ACC112 (cell line): Measurements from ENCODE around the gene HTR1A.

Source experiments
- H2AFZ ChIP-seq: fragments of 200-600 bp; sonication (generic); one replicate; pipeline ENCODE4 v1.6.0; 2017; ENCODE audit warnings: antibody characterized with exemption, low read length; ENCODE audit not compliant: unreplicated experiment
- H3K27ac ChIP-seq: fragments of 200-600 bp; sonication (generic); 2 replicates; pipeline ENCODE4 v1.5.1; 2014; ENCODE audit warnings: low read depth, mild to moderate bottlenecking, antibody characterized with exemption, low read length, moderate library complexity
- H3K27me3 ChIP-seq: fragments of 200-600 bp; sonication (generic); 2 replicates; pipeline ENCODE4 v1.6.1; 2014; ENCODE audit warnings: mild to moderate bottlenecking, antibody characterized with exemption, low read length, moderate library complexity, mixed read lengths; ENCODE audit not compliant: insufficient read depth
- H3K36me3 ChIP-seq: fragments of 200-600 bp; sonication (generic); 2 replicates; pipeline ENCODE4 v1.6.1; 2016; ENCODE audit warnings: mild to moderate bottlenecking, antibody characterized with exemption, low read length, moderate library complexity, mixed read lengths; ENCODE audit not compliant: insufficient read depth
- H3K4me1 ChIP-seq: fragments of 200-600 bp; sonication (generic); one replicate; pipeline ENCODE4 v1.6.1; 2016; ENCODE audit warnings: low read length, mixed read lengths; ENCODE audit not compliant: insufficient read depth, unreplicated experiment, control insufficient read depth
- H3K4me3 ChIP-seq: fragments of 200-600 bp; sonication (generic); 2 replicates; pipeline ENCODE4 v1.5.1; 2014; ENCODE audit warnings: mild to moderate bottlenecking, low read depth, low read length
- H3K79me2 ChIP-seq: fragments of 200-600 bp; sonication (generic); one replicate; pipeline ENCODE4 v1.6.0; 2016; ENCODE audit warnings: low read length; ENCODE audit not compliant: control insufficient read depth, unreplicated experiment, insufficient read depth

The HTR1A gene

DNA sequence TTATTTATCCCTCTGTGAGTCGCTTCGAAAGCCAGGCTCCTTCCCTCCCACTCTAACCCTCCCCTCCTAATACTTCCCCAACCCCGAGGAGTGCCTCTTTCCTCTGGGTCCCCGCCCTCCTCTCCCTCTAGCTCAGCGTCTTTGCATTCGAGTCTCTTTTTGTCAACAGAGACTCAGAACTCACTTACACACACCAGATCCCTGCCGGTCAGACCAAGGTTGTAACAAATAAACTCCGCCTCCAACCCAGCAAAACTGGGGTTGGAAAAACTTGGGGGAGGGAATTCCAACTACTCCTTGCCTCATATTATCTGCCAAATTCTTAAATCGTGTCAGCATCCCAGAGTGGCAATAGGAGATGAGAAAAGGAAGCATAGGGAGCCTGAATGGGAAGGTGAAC lies at the start of gene HTR1A:
Gene HTR1A, minus strand, starts transcription at position 167 of the 400 bp plus-strand sequence. CDS start 726 bp downstream, outside the sequence.
- Histone ChIP-seq H3K36me3 (no peaks in the 10 kb centered on the region), H3K27ac (no peak within 1 kb of the TSS), H3K79me2 (no peaks in the 10 kb centered on the region), H3K4me3 (no peak within 1 kb of the TSS), H3K4me1 (no peaks in the 10 kb centered on the region), H3K27me3 (peaks cover 53% of the 10 kb centered on the region), H2AFZ (no peak within 1 kb of the TSS)

DNA sequence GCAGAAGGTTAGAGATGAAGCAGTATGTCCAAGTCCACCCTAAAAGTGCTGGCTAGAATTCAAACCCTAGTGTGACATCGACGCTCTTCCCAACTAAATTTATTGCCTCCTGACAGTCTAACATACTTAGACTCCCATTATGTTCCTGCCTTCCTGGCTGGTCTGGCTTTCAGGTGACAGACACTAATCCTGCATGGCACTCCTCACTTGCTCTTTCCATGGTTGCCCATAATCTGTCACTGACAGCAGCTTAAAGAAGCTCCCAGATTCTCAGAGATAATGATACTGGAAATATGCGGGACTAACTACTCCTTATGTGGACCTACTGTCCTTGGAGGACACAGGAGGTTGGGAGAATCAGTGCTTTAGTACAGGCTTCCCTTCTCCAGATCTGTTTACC lies 41.7 kb upstream of the HTR1A start:
- no peaks in the 10 kb centered on the region for H3K4me1 ChIP-seq

DNA sequence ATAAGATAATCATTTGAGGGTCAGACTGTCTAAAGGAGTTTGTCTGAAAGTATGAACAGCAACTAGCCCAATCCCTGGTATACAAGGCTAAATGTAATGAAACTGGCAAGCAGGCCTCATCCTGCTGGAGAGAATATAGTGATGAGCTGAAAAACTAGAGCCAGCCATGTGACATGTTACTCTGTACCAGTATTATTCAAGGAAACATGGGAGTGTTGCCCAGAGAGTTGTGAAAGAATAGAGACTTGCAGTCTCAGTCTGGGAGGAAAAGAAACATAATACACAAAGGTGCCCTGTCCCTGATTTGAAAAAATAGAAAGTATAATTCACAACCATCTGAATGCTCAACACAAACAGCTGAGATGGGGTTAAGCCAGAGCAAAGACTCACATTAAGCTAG lies 37.9 kb upstream of the HTR1A start:
- H2AFZ ChIP-seq, result no peak overlapping the region
- no peak overlapping the region for H3K27ac ChIP-seq
- H3K4me3 ChIP-seq, result no peak overlapping the region
- no peaks in the 10 kb centered on the region for H3K27me3 ChIP-seq
- no peaks in the 10 kb centered on the region for H3K79me2 ChIP-seq
- no peaks in the 10 kb centered on the region for H3K36me3 ChIP-seq
- H3K4me1 ChIP-seq, result no peaks in the 10 kb centered on the region

More for the DNA sequence above, 41.7 kb upstream of the HTR1A start:
- H3K4me3 ChIP-seq, result no peak overlapping the region
- H3K27ac ChIP-seq, result no peak overlapping the region
- H2AFZ ChIP-seq, result no peak overlapping the region
- H3K79me2 ChIP-seq, result no peaks in the 10 kb centered on the region
- no peaks in the 10 kb centered on the region for H3K36me3 ChIP-seq
- H3K27me3 ChIP-seq, result no peaks in the 10 kb centered on the region

DNA sequence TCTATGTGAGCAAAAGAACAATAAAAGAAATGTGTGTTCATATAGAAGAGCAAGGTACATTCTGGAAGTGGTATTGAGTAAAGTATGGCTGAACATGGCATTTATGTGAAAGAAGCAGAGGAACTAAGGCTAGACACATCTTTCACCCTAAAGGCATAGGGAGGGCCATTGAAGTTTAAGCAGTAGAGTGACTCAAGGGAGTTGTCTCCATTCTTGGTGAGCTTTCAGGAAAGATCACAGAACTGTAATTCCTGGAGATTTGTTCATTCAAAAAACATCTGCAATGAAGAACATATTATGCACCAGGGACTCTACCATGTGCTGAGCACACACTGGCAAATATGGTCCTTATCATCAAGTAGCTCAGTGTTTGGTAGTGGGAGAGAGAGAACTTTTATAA lies 24.8 kb upstream of the HTR1A start:
- Histone ChIP-seq H3K79me2 (no peaks in the 10 kb centered on the region), H3K36me3 (no peaks in the 10 kb centered on the region), H3K4me3 (no peak overlapping the region), H2AFZ (no peak overlapping the region), H3K27me3 (no peaks in the 10 kb centered on the region), H3K4me1 (no peaks in the 10 kb centered on the region), H3K27ac (no peak overlapping the region)

DNA sequence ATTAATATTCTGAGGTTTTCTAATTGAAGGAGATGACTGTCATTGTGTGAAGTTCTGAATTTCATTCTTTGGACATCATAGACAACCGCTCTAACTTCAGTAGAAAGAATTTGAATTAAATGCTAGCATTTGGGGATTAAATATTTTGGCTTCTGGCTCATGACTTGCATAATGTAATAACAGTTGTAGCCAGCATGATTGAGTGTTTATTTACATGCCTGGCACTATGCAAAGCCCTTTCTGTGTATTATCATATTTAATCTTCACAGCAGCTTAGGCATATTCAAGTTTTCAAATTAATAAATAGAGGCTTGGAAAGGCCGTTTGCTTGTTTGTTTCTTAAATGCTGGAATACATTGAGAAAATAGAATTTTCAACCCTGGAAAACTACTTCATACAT lies 19.6 kb upstream of the HTR1A start:
- Histone ChIP-seq H3K27me3 (no peaks in the 10 kb centered on the region), H3K79me2 (no peaks in the 10 kb centered on the region), H3K4me3 (no peak overlapping the region), H3K4me1 (no peaks in the 10 kb centered on the region), H3K36me3 (no peaks in the 10 kb centered on the region), H2AFZ (no peak overlapping the region), H3K27ac (no peak overlapping the region)

DNA sequence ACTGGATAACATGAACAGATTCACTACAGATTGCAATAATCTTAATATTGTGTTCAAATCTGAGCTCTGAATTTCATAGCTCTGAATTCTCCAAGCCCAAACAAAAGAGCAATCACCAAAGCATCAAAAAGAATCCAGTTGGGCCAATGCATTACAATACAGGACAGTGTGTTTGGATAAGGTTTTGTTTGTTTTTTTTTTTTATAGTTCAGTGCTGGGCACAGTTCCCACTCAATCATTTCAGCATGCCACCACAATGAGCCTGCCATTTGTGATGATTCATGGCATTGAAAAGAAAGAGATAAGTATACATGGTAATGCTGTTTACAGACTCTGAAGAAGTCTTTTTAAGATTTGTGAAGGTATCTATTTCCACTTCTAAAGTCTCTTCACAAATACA lies 1.7 kb upstream of the HTR1A start:
- no peak overlapping the region for H2AFZ ChIP-seq
- H3K27me3 ChIP-seq, result peaks cover 41% of the 10 kb centered on the region
- H3K36me3 ChIP-seq, result no peaks in the 10 kb centered on the region
- H3K79me2 ChIP-seq, result no peaks in the 10 kb centered on the region
- H3K27ac ChIP-seq, result no peak overlapping the region
- no peak overlapping the region for H3K4me3 ChIP-seq
- no peaks in the 10 kb centered on the region for H3K4me1 ChIP-seq

DNA sequence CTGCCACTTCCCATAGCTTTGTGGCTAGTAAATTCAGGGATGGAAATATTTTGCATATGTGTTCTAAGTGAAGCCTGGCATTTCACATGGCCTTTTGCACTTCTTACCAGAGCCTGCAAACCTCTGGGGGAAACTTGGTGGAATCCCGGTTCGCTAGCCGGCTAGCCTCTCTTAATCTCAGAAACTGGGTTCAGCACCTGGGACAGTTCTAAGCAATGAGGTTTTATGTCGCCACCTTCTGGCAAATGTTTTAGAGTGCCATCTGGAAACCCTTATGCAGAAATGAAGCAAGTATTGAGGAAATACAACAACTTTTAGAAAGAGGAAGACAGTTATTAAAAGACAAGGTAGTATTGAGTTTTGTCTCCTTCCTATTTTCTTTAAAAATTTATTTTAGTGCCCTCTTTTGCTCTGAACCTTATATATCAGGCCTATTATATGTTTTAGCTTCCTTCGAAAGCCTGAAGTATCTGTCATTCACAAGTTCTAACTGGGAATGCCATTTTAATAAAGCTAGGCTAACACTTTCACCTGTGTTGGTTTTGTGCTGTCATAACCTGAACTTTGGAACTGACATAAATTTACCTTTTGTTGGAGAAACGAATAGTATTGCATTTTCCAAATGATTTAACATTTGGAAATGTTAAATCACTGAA lies 963 bp upstream of the HTR1A start:
- no peak overlapping the region for H2AFZ ChIP-seq
- no peaks in the 10 kb centered on the region for H3K36me3 ChIP-seq
- H3K27me3 ChIP-seq, result peaks cover 48% of the 10 kb centered on the region
- no peaks in the 10 kb centered on the region for H3K79me2 ChIP-seq
- no peak overlapping the region for H3K27ac ChIP-seq
- H3K4me1 ChIP-seq, result no peaks in the 10 kb centered on the region
- no peak overlapping the region for H3K4me3 ChIP-seq

DNA sequence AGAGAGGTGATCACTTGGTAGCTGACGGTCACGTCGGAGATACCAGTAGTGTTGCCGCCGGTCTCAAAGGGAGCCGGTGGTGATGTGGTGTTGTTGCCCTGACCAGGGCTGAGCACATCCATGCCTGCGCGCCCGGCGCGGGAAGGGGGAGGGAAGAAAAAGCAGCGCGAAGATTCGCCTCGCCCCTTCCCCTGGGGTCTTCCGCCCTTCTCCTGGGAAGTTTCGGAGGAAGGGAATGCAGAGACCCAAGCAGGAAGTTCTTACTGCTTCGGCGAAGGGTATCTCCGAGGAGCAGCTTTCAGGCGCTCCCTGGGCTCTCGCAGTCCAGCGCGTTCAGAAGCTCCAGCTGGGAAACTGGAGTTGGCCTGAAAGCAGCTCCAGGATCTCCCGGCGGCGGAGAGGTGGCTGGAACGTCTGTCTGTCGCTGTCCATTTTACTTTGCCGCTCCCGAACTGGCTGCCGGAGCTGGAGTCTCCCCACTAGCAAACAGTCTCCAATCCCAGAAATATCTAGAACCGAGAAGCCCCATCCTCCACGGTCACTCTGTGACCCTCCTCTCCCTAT lies 565 bp downstream of the HTR1A start:
- peaks cover 53% of the 10 kb centered on the region for H3K27me3 ChIP-seq
- no peak overlapping the region for H3K27ac ChIP-seq
- no peaks in the 10 kb centered on the region for H3K36me3 ChIP-seq
- no peaks in the 10 kb centered on the region for H3K79me2 ChIP-seq
- H3K4me3 ChIP-seq, result no peak overlapping the region
- no peaks in the 10 kb centered on the region for H3K4me1 ChIP-seq
- H2AFZ ChIP-seq, result no peak overlapping the region

DNA sequence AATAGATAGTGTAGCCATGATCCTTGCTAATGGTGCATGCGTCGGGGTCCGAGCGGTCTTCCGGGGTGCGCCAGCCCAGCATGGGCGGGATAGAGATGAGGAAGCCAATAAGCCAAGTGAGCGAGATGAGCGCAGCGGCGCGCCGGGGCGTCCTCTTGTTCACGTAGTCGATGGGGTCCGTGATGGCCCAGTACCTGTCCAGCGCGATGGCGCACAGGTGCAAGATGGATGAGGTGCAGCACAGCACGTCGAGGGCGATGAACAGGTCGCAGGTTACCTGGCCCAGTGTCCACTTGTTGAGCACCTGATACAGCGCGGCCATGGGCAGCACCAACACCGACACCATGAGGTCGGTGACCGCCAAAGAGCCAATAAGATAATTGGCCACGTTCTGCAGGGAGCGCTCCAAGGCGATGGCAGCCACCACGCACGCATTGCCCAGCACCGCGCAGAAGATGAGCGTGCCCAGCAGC lies 1.1 kb downstream of the HTR1A start:
- Histone ChIP-seq H3K27me3 (peaks cover 53% of the 10 kb centered on the region), H3K4me1 (no peaks in the 10 kb centered on the region), H3K79me2 (no peaks in the 10 kb centered on the region), H2AFZ (no peak overlapping the region), H3K4me3 (no peak overlapping the region), H3K27ac (no peak overlapping the region), H3K36me3 (no peaks in the 10 kb centered on the region)

DNA sequence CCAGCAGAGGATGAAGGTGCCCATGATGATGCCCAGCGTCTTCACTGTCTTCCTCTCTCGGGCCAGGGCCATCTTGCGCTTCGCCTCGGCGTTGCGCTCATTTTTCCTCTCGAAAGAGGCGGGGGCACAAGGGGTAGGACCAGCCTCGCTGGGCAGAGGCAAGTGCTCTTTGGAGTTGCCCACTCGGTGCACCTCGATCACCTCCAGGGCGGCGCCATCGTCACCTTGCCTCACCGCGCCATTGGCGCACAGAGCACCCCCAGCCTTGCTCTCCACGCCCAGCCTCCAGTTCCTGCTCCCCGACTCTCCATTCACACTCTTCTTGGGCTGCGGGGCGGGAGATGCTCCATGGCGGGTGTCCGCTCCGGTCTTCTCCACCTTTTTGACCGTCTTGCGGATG lies 1.6 kb downstream of the HTR1A start:
- H3K27ac ChIP-seq, result no peak overlapping the region
- H3K36me3 ChIP-seq, result no peaks in the 10 kb centered on the region
- H3K27me3 ChIP-seq, result peaks cover 53% of the 10 kb centered on the region
- H3K79me2 ChIP-seq, result no peaks in the 10 kb centered on the region
- H2AFZ ChIP-seq, result no peak overlapping the region
- H3K4me3 ChIP-seq, result no peak overlapping the region
- no peaks in the 10 kb centered on the region for H3K4me1 ChIP-seq
